PC-9 (cell line): ENCODE measurements around the gene GPHN. TPM values are rescaled to one million over a fixed set of nuclear protein-coding genes. Genes with fewer than 3 reads are reported as not detected.

ENCODE experiments used
- BruUV-seq: library from RNA; stranded (reverse); fragments of 400-500 nt; replicated peaks from 2 replicates; lab custom pipeline; 2021; lab: Mats Ljungman, UMichigan
- CTCF ChIA-PET: fragments of 300-600 bp; sonication (Branson Sonifier 250); formaldehyde crosslinking; loops from one replicate; lab custom pipeline; 2022; ENCODE audit warnings: antibody characterized with exemption; lab: Charles Lee
- POLR2A ChIA-PET: fragments of 300-600 bp; sonication (Branson Sonifier 250); formaldehyde crosslinking; loops from one replicate; lab custom pipeline; 2022; ENCODE audit warnings: antibody characterized with exemption; ENCODE audit not compliant: unreplicated experiment; lab: Charles Lee
- DNase-seq, 2 experiments: peaks; one replicate each; pipeline versions ENCODE4 v3.0.0 to v3.0.0-alpha.2; 2015 to 2022; ENCODE audit warnings: mixed read lengths in 1 of 2
- H2AFZ ChIP-seq: fragments of 200-600 bp; sonication (generic); 2 replicates; pipeline ENCODE4 v1.8.1; 2017; ENCODE audit warnings: antibody characterized with exemption
- H3F3A ChIP-seq: fragments of 200-600 bp; sonication (generic); 2 replicates; pipeline ENCODE4 v1.8.1; 2017; ENCODE audit warnings: antibody characterized with exemption, mild to moderate bottlenecking, low read depth; ENCODE audit not compliant: insufficient read depth
- H3K27ac ChIP-seq: fragments of 200-600 bp; sonication (generic); 2 replicates; pipeline ENCODE4 v1.6.1; 2016; ENCODE audit warnings: mixed run types
- H3K27me3 ChIP-seq: fragments of 200-600 bp; sonication (generic); 2 replicates; pipeline ENCODE4 v1.6.1; 2016; ENCODE audit warnings: low read depth, mixed run types; ENCODE audit not compliant: insufficient read depth
- H3K36me3 ChIP-seq: fragments of 200-600 bp; sonication (generic); 2 replicates; pipeline ENCODE4 v1.6.1; 2016; ENCODE audit warnings: low read depth, mixed run types
- H3K4me1 ChIP-seq: fragments of 200-600 bp; sonication (generic); replicated peaks from 2 replicates; pipeline ENCODE4 v1.6.1; 2016; ENCODE audit warnings: mixed run types; ENCODE audit not compliant: insufficient read depth
- H3K4me2 ChIP-seq: fragments of 200-600 bp; sonication (generic); 2 replicates; pipeline ENCODE4 v1.6.1; 2017; ENCODE audit warnings: mixed run types
- H3K4me3 ChIP-seq: fragments of 200-600 bp; sonication (generic); 2 replicates; pipeline ENCODE4 v1.6.1; 2016; ENCODE audit warnings: mixed run types
- H3K79me2 ChIP-seq: fragments of 200-600 bp; sonication (generic); 2 replicates; pipeline ENCODE4 v1.6.1; 2017; ENCODE audit warnings: low read depth, mixed run types
- H3K9me2 ChIP-seq: fragments of 200-600 bp; sonication (generic); 2 replicates; pipeline ENCODE4 v1.8.1; 2017; ENCODE audit warnings: mild to moderate bottlenecking; ENCODE audit not compliant: insufficient read depth
- H3K9me3 ChIP-seq: fragments of 200-600 bp; sonication (generic); 2 replicates; pipeline ENCODE4 v1.8.1; 2016; ENCODE audit warnings: low read depth; ENCODE audit not compliant: insufficient read depth
- H4K20me1 ChIP-seq: fragments of 200-600 bp; sonication (generic); 2 replicates; pipeline ENCODE4 v1.8.1; 2017; ENCODE audit not compliant: insufficient read depth
- CTCF ChIP-seq: fragments of 200-600 bp; sonication (generic); conservative IDR thresholded peaks from 2 replicates; pipeline ENCODE4 v1.6.1; 2017; ENCODE audit warnings: mixed run types, antibody characterized with exemption, mild to moderate bottlenecking, moderate library complexity
- EZH2 ChIP-seq: fragments of 200-600 bp; sonication (generic); IDR thresholded peaks from 2 replicates; pipeline ENCODE4 v1.8.0; 2017; ENCODE audit warnings: antibody characterized with exemption, low read depth
- intact Hi-C: fragments of 100-400 bp; cut with micrococcal nuclease; formaldehyde crosslinking; loops from one replicate; pipeline ENCODE4 v1.10.0; 2022; ENCODE audit not compliant: unreplicated experiment
- total RNA-seq: library from RNA; stranded (reverse); gene quantifications from 2 replicates; pipeline ENCODE4 v1.2.3, GENCODE V29; 2021

The GPHN gene
- total RNA-seq, 1 experiment from 2014 or later = 18.3 TPM

- H3K4me3 ChIP-seq = no peak overlapping the region
- POLR2A ChIA-PET = interaction anchor here (0.7 kb wide), 1 partner anchor 138 kb away, joined by 10 read pairs; no protein-coding TSS in a partner anchor
- TF ChIP-seq EZH2 (no peak), CTCF (no peak)
- intact Hi-C loops = no loop called here
- no peaks in the 10 kb centered on the region for H3F3A ChIP-seq
- H2AFZ ChIP-seq = no peak overlapping the region
- no peaks in the 10 kb centered on the region for H3K9me2 ChIP-seq
- no peaks in the 10 kb centered on the region for H3K79me2 ChIP-seq
- BruUV-seq = no TSS peak
- H3K4me1 ChIP-seq = no peaks in the 10 kb centered on the region
- no peak overlapping the region for H3K4me2 ChIP-seq
- no peaks in the 10 kb centered on the region for H3K27me3 ChIP-seq
- no peaks in the 10 kb centered on the region for H3K36me3 ChIP-seq
- DNase-seq = no peak
- no peaks in the 10 kb centered on the region for H3K9me3 ChIP-seq
- no peaks in the 10 kb centered on the region for H4K20me1 ChIP-seq
- no peak overlapping the region for H3K27ac ChIP-seq
- CTCF ChIA-PET = no interaction called here
These were observed 510.8 kb downstream of the GPHN start for GRCh38 chr14:67018720-67019119.

- H3K27me3 ChIP-seq = no peaks in the 10 kb centered on the region
- POLR2A ChIA-PET = no interaction called here
- intact Hi-C loops = no loop called here
- no peaks in the 10 kb centered on the region for H3K79me2 ChIP-seq
- H3K36me3 ChIP-seq = no peaks in the 10 kb centered on the region
- BruUV-seq = no TSS peak
- no peaks in the 10 kb centered on the region for H3K9me2 ChIP-seq
- H3K4me3 ChIP-seq = no peak overlapping the region
- CTCF ChIA-PET = no interaction called here
- TF ChIP-seq EZH2 = no peak
- TF ChIP-seq CTCF = no peak
- no peaks in the 10 kb centered on the region for H3K4me1 ChIP-seq
- no peak for DNase-seq
- no peaks in the 10 kb centered on the region for H3F3A ChIP-seq
- no peak overlapping the region for H3K4me2 ChIP-seq
- no peak overlapping the region for H2AFZ ChIP-seq
- peaks cover 5% of the 10 kb centered on the region; the same call in 1 of the 2 replicates for H3K9me3 ChIP-seq
- no peak overlapping the region for H3K27ac ChIP-seq
- H4K20me1 ChIP-seq = no peaks in the 10 kb centered on the region
These were observed 511.8 kb downstream of the GPHN start for GRCh38 chr14:67019796-67020195.

GRCh38 chr14:67031920-67032774, 524.2 kb downstream of the GPHN start:
- no peaks in the 10 kb centered on the region for H4K20me1 ChIP-seq
- H3K27me3 ChIP-seq = no peaks in the 10 kb centered on the region
- H3K9me3 ChIP-seq = no peaks in the 10 kb centered on the region
- H3F3A ChIP-seq = no peaks in the 10 kb centered on the region
- H3K4me1 ChIP-seq = no peaks in the 10 kb centered on the region
- H3K27ac ChIP-seq = no peak overlapping the region
- POLR2A ChIA-PET = no interaction called here
- H2AFZ ChIP-seq = no peak overlapping the region
- H3K9me2 ChIP-seq = no peaks in the 10 kb centered on the region
- H3K4me2 ChIP-seq = no peak overlapping the region
- intact Hi-C loops = no loop called here
- H3K36me3 ChIP-seq = no peaks in the 10 kb centered on the region
- CTCF ChIA-PET = no interaction called here
- H3K79me2 ChIP-seq = no peaks in the 10 kb centered on the region
- no TSS peak for BruUV-seq
- H3K4me3 ChIP-seq = no peak overlapping the region
- TF ChIP-seq EZH2 (no peak), CTCF (no peak)
- DNase-seq = no peak
